ENCODE data around the gene PHACTR2.

Gene PHACTR2

DNA sequence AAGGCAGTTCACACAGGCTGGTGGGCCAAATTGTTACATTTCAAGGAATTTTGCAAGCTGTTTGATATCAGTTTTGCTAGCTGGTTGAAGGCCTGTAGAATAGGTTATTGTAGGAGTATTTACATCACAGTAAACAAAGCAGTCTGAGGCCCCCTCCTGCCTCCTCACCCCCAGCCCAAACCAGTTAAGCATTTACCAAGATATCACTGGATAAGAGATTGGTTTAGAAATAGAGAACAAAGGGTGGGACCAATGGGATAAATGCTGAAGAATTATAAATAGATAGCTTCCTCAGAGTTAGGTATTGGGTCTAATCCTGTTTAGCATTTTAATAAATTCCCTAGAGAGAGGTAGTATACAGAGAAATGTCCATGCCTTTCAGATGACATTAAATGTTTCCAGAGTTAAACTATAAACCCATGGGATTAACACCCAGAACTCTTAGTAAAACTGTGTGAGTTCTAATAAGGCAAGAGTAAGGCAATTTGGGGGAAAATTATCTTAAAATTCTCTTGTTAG is 2.3 kb upstream of the PHACTR2 start:
- no peak for DNase-seq (ENCODE audit: low read depth in 2 of 2)

DNA sequence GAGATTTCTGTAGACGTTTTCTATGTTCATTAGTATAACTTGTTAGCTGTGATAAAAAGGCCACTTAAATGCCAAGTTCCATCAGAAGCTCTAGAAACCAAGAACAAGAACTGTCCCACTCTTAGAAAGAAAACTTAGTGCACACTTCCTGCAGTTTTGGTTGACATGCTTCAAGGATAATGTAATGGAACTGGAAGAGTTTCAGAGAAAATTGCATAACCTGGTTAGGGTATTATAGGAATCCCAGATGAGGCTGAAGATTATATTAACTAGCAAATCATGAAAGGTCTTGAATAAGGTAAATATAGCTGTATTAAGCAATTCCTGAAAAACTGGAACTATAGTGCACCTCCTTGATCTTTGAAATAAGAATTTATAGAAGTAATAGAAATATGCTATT is 1.8 kb upstream of the PHACTR2 start:
- DNase-seq (ENCODE audit: low read depth in 2 of 2): no peak

DNA sequence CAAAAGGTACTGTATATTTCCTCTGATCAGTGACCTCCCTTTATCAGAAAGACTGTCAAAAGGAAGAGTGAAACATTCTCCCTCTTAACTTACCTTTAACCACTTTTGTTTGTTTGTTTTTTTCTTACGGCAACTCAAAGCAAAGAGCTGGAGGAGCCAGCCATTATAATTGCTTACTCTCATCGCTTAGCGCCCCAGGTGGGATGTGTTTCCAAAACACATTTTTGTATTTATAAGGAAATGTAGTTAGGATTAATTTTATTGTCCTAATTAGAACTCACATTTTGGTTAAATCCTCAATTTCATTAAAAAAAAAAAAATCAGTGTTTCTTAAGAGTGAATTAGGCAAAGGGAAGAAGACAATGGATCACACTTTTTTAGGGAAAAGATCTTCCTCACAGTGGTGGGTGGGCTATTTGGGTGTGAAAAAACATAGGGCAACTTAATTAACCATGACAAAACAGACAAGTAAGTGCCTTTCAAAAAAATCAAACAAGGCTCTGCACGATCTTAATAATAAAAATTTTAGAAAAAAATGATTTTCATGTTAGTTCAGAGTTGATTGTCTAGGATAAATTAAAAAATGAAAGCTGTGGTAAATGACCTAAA is 1.2 kb upstream of the PHACTR2 start:
- DNase-seq (ENCODE audit: low read depth in 2 of 2): no peak

DNA sequence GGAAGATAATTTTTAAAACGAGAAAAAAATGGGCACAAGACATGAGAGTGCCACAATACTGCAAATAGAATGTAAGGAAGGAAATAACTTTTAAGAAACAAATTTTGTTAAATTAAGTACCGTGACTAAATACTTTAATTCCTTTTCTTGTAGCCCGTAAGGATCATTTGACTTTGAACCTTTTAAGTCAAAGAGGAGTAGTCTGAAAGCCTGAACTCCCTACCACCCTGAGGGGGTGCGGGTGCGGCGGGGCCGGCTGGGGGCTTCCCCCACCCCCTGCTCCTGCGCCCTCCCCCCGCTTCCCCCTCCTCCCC is 231 bp upstream of the PHACTR2 start:
- no peak for DNase-seq (ENCODE audit: low read depth in 2 of 2)

DNA sequence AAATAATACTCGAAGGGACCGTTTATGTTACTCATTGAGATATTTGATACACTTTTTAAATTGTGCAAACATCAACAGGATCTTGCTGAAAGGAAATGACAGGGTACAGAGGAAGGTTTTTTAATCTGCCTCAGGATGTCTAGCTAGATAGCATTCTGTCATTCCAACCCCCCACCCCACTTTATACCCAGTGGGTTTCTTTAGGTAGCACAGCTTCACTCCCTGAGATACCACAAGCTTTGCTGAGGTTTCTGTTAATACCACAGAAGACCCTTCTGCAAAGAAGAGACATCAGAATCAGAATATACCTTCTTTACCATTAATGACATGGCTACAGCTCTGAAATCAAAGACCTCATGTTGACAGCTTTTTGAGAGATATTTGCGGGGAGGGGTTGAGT is 1.3 kb downstream of the PHACTR2 start:
- no peak for DNase-seq (ENCODE audit: low read depth in 2 of 2)

DNA sequence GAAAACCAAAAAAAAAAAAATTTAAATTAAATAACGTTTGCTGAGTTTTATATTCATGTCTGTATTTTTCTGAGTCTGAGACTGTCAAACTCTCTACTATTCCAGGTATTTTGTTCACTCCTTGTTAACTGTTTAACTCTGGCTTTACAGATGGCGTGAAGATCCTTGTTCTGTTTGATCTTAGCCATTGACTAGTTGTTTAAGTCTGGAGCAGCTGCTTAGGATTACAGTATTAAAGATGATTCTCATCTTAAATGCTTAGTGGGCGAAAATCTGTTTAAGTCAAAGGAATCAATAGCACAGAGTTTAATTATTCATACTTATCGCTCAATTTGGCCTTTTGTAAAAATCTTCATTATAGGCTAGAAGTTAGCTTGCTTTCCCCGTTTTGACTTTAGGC is 2.4 kb downstream of the PHACTR2 start:
- DNase-seq (ENCODE audit: low read depth in 2 of 2): no peak

DNA sequence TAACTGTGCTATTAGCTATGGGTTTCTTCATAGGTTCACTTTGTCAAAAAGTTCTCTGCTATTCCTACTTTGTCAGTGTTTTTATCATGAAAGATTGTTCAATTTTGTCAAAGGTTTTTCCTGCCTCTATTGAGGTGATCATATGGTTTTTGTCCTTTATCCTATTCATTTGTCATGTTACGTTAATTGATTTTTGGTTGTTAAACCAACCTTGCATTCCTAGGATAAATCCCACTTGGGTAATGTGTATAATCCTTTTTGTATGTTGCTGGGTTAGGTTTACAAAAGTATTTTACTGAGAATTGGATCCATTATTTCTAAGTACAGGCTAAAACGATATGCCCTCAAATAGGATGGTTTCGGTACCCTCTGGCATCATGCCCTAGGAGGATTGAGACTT is 5.0 kb downstream of the PHACTR2 start:
- DNase-seq (ENCODE audit: low read depth in 2 of 2): no peak

DNA sequence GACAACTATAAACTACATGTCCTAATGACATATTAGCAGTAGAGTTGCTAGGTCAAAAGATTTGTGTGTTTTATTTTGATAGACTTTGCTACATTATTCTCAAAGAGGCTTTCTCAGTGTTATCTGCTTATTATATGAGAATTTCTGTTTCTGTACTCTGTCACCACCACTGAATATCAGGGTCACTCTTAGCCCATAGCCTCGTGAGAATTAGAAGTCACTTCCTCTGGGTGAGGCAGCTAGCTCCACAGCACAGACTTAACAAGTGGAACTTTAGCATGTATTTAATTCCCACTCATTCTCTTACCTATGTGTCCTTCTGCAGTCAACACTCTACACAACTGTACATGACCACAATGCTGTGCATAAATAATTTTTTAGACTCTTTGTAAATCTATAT is 6.7 kb downstream of the PHACTR2 start:
- DNase-seq (ENCODE audit: low read depth in 2 of 2): no peak

DNA sequence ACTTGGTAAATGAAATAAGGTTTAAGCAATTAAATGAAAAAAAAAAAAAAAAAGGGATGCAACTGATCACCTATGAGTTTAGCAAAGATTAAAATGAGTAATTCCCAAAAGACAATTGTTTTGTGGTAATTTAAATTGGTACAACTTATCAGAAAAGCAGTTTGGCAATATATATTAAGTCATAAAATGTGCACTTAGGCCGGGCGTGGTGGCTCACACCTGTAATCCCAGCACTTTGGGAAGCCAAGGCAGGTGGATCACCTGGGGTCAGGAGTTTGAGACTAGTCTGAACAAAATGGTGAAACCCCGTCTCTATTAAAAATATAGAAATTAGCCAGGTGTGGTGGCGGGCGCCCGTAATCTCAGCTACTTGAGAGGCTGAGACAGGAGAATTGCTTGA is 7.9 kb downstream of the PHACTR2 start:
- no peak for DNase-seq (ENCODE audit: low read depth in 2 of 2)

DNA sequence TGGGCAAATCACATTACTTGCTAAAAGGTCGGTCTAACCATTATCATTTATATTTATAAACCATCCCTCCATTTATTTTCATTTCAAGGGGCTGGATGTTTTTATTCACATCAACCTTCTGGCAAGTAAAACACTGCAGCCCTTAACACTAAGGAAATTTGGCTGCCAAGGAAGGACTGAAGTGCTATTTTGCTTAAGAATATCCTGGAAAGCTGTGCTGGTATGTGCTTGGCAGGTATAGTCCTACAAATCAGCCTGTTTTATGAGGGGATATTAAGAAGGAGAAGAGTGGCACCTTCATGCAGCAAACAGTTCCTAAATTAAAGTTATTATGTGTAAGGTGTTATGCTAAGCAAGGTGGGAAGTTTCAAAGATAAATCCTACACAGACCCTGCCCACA is 9.8 kb downstream of the PHACTR2 start:
- DNase-seq (ENCODE audit: low read depth in 2 of 2): no peak

DNA sequence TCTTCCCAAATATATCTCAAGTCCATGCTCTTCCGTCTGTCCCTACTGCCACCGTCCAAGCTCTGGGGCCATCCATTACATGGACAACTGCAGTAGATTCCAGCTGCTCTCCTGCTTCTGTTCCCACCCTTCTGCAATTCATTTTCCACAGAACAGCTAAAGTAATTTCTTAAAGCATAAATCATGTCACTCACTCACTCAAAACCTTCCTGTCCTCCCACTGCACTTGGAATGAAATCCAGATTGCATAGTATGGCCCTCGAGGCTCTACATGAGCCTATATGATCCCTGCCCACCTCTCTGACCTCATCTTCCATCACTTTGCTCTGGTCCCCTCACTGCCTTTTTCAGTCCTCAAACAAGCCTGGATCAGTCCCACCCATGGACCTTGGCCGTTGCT is 10.9 kb downstream of the PHACTR2 start:
- no peak for DNase-seq (ENCODE audit: low read depth in 2 of 2)

DNA sequence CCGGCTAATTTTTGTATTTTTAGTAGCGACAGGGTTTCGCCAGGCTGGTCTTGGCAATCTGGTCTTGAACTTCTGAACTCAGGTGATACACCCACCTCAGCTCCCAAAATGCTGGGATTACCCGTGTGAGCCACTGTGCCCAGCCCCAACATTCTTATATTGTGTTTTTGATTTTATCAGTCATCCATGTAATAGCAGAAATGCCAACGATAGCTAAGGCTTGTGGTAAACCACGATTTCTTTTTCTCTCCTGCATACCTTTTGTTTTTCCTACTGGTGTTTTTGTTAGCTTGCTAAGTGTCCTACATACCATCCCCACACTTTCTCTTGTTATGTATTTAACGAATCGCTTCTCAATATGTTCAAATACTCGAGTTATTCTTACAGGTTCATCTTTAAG is 12.1 kb downstream of the PHACTR2 start:
- DNase-seq (ENCODE audit: low read depth in 2 of 2): no peak

DNA sequence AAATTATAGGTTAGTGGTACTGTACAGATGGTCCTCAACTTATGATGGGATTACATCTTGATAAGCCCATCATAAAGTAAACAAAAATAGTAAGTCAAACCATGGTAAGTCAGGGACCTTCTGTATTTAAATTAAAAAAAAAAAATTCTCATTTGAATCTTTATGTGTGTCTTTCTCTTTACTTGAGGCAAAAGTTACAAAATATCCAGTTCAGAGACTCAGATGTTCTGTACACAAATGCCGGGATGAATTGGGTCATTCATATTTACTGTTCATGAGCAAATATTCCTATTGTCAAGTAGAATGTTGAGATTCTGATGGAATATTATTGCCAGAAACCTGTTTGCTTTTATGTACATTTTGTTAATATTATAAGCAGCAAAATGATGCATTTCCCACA is 13.4 kb downstream of the PHACTR2 start:
- no peak for DNase-seq (ENCODE audit: low read depth in 2 of 2)

DNA sequence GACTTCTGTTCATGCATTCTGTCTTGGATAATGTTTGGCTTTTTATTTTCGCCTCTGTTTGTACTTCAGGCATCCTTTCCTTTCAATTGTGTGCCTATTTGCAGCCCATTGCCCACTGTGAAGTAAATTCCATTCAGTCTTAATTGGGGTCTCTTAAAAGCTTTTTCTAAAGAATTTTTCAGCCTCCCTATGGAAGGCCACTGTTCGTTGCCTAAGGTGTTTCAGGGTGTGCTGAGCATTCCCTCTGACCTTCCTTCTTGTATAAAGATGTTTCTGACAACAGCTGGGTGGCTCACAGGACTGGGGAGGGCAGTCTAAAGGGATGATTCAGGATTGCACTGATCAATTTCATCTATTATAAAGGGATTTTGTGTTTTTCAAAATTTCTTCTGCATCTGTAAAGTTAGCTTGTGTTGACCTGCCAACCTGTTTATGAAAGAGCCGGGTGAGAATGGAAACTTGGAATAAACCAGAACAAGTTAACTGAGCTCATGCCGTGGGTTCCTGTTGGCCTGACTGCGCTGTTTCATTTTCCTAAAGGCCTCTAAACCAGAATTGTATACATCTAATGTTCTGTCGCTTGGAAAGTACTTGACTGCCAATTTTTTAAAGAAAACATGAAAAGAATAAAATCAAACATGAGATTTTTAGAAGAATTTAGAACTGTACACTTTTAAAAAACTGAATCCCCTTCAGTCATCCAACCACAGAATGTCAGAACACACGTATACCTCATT is 14.3 kb downstream of the PHACTR2 start:
- DNase-seq (ENCODE audit: low read depth in 2 of 2): no peak

DNA sequence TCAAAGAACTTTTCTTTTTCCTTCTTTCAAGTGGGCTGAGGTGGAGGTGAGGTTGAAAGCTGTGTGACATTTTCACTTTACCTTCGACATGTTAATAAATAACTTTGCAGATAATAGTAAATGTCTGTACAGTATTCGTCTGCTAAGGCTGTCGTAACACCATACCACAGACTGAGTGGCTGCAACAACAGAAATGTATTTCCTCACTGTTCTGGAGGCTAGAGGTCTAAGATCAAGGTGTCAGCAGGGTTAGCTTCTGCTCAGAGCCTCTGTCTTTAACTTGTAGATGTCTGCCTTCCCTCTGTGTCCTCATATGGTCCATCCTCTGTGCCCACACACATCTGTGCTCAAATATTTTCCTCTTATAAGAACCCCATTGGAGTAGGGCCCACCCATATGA is 14.9 kb downstream of the PHACTR2 start:
- DNase-seq (ENCODE audit: low read depth in 2 of 2): no peak

DNA sequence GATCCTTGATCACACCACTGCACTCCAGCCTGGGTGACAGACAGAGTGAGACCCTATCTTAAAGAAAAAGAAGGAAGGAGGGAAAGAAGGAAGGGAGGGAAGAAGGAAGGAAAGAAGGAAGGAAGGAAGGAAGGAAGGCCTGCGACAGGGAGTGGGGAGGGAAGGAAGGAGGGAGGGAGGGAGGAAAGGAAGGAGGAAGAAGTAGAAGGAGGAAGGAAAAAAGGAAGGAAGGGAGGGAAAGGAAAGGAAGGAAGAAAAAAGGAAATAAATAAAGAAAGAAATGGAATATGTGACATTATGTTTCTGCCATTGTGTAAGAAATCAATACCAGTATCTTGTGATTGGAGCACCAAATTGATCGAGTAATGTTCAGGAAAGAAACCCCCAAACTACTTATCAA is 16.2 kb downstream of the PHACTR2 start:
- DNase-seq (ENCODE audit: low read depth in 2 of 2): no peak

DNA sequence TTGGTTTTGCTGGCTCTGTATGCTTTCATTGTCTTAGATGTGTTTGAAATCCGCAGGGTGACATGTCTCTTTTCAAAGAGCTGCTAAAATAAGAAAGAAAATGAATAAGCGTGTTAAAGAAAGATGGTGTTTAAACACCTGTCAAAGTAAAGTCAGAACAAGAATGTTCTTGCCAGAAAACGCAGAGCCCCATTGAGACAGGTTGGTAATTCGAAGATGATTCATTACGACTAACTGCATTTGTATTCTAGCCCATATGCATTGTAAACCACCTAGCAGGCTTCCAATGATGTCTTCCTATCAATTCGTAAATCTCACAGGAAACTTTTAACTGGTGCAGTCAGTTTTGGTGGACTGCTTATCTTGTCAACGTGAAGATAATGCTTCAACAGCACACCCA is 16.8 kb downstream of the PHACTR2 start:
- no peak for DNase-seq (ENCODE audit: low read depth in 2 of 2)

DNA sequence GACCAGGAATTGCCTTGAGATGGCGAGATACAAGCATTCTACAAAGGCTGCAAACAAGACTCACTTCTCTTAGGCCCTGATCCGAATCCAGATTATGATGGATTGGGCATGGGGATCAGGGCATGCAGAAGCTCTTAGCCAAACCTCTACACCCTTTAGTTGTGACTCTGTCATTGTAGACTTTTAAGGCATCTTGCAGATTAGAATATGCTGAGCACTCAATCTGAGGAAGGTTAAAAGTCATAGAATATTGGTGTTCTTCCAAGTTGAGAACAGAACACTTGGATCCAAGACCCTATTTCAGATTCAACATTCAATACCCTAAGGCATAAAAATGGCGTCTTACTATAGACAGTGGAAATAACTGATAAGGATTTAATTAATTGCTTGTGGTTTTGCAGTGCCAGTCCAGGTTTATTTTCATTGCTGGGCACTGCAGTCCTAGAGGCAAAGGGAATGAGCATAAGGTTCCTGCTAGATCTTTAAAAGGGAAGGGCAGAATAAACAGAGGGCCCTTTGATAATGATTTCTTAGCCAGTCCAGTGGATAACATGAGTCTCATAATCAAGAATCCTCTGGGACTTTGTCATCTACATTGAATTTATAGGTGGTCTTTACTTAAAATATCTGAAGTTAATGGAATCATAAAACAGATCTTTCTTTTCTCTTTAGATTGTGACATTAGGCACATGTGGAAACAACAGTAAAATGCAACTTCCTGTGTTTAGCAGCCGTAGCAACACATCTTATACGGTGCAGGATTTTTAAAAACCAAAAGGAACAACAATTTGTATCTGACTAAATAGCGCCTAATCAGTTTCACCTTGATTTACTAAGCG is 17.6 kb downstream of the PHACTR2 start:
- no peak for DNase-seq (ENCODE audit: low read depth in 2 of 2)

DNA sequence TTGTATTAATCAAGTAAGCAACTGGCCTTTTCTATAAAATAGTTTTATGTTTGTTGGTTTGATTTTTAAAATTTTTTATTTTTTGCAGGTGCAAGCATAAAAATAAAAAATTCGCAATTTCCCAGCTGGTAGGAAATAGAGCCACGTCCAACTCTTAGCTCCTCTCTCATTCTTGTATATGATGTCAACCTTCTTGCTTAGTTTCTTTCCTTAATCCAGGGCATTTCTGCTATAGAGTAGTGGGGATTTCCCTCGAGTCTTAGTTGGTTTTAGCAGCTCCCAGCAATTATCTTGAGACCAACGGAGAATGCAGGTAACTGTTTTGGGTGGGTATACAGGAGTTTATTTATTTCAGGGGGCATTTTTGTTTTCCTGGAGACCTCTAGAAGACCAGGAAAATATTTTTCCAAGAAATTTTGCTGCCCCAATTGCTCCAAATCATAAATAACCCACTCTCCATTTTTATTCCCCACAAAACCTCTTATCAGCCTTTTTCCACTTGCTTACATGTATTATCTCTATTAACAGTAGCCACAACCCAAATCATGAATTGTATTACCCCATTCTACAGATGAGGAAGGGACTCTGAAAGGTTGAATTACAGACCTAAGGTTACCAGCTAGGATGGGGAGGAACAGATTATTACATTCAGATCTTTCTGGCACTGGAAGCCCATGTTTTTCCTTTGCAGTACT is 18.4 kb downstream of the PHACTR2 start:
- DNase-seq (ENCODE audit: low read depth in 2 of 2): no peak

DNA sequence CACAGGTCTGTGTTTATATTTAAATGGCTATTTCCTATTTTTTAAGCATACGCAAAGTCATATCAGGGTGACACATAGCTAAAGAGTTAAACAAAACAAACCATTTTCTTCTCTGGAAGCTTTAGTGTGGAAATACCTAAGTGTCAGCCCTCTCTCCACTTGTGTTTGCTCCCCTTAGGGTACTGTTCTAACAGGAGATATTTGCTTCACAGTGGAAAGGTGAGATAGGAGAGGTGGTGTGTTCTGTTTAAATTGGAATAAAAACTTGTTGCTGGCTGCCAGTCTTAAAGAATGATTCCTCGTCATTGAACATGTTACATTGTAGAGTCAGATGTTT is 18.9 kb downstream of the PHACTR2 start:
- no peak for DNase-seq (ENCODE audit: low read depth in 2 of 2)

DNA sequence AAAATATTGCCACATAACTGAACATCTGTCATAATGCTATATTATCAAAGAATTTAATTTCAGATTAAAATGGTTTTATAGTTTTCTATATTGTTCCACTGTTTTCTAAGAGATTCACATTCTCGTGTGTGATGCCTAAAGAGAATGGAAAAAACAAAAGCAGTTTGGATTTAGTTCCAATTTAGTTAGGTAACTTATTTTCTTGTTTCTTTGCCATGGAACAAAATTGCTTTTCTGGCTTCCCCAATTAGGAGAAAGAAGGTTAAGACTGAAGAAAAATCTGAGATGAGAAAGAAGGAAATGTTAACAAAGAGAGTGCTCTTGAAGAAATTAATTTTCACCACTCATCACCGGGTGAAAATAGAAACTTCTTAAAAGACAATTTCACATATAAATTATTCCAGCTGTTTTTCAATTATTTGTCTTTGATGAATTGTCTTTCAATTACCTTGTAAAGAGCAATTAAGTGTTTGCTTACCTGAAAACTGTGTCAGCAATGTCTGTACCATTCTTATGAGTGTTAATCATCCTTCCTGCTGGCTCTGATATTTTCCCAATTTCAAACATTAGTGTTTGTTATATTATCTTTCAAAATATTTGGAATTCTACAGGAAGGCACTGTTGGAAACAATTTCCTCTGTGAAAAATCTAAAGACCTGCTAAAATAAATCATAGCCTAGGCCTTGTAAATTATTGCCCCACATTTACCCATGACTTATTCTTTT is 19.5 kb downstream of the PHACTR2 start:
- DNase-seq (ENCODE audit: low read depth in 2 of 2): no peak

DNA sequence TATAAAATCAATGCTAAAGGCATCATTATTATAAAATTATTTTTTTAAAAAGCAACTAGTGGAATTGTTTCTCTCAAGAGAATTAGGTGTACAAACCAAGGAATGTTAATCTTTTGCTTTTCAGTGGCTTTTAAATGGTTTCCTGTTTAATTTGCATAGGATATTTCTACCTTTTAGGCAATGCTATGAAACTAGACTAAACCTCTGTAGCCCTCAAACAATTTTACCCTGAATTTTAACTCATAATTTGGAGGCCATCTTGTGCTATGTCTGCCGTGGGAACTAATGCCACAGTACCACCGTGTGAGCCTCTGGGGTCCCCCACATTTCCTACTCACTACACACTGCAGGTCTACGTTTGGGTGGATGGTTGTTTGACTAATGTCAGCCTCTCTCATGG is 20.6 kb downstream of the PHACTR2 start:
- no peak for DNase-seq (ENCODE audit: low read depth in 2 of 2)

Measured in stimulated activated CD8-positive, alpha-beta memory T cell treated with anti-CD3 and anti-CD28 coated beads, Interleukin-15, amount 100 ng/mL, for 48 hours (primary cell).